Nephron (organoid): ENCODE data around the gene MTHFD1L.

Experiments
- H3K27ac Mint-ChIP-seq, 3 experiments: 2 replicates each; pipeline ENCODE4 v1.8.0; 2020; ENCODE audit warnings: mixed read lengths in 3 of 3, mild to moderate bottlenecking in 2 of 3, moderate library complexity in 1 of 3
- H3K27me3 Mint-ChIP-seq: 2 replicates; pipeline ENCODE4 v1.8.0; 2021; ENCODE audit warnings: low read depth, mild to moderate bottlenecking, moderate library complexity, mixed read lengths
- H3K36me3 Mint-ChIP-seq: 2 replicates; pipeline ENCODE4 v1.8.0; 2020; ENCODE audit warnings: low read depth, mixed read lengths
- H3K4me1 Mint-ChIP-seq: 2 replicates; pipeline ENCODE4 v1.8.0; 2020; ENCODE audit warnings: mixed read lengths
- H3K4me3 Mint-ChIP-seq, 3 experiments: 2 replicates each; pipeline ENCODE4 v1.8.0; 2020; ENCODE audit warnings: mild to moderate bottlenecking in 3 of 3, mixed read lengths in 3 of 3, moderate library complexity in 2 of 3
- H3K9me3 Mint-ChIP-seq: 2 replicates; pipeline ENCODE4 v1.8.0; 2020; ENCODE audit warnings: mixed read lengths
- TF ChIP-seq, protein P1 (sequence below), 3 experiments: fragments of 200-600 bp; sonication (generic); IDR thresholded peaks; one replicate each; pipeline ENCODE4 v1.5.0; 2021; ENCODE audit warnings: antibody characterized with exemption in 3 of 3; ENCODE audit not compliant: unreplicated experiment in 3 of 3

Gene MTHFD1L

DNA sequence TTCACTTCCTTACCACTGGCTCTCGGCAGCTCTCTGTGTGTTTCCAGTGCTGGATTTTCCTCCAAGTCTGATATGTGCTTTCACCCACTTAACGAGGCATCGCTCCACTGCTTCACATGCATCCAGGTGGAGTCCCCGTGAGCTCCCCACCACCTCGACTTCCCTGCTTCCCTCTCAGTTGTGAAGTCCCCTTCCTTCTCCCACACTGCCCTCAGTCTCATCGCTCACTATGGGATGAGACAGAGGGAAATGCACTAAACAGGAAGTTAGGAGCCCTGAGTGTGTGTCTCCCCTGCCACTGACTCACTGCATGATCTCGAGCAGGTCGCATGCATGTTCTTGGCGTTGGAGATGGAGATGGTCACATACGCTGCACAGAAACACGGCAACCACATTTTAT is 84.0 kb downstream of the MTHFD1L start:
- H3K27ac Mint-ChIP-seq: no peak overlapping the region
- H3K9me3 Mint-ChIP-seq: no peaks in the 10 kb centered on the region
- H3K27me3 Mint-ChIP-seq: no peaks in the 10 kb centered on the region
- H3K36me3 Mint-ChIP-seq: peaks cover 47% of the 10 kb centered on the region
- no peaks in the 10 kb centered on the region for H3K4me1 Mint-ChIP-seq
- TF ChIP-seq, protein P1, sequence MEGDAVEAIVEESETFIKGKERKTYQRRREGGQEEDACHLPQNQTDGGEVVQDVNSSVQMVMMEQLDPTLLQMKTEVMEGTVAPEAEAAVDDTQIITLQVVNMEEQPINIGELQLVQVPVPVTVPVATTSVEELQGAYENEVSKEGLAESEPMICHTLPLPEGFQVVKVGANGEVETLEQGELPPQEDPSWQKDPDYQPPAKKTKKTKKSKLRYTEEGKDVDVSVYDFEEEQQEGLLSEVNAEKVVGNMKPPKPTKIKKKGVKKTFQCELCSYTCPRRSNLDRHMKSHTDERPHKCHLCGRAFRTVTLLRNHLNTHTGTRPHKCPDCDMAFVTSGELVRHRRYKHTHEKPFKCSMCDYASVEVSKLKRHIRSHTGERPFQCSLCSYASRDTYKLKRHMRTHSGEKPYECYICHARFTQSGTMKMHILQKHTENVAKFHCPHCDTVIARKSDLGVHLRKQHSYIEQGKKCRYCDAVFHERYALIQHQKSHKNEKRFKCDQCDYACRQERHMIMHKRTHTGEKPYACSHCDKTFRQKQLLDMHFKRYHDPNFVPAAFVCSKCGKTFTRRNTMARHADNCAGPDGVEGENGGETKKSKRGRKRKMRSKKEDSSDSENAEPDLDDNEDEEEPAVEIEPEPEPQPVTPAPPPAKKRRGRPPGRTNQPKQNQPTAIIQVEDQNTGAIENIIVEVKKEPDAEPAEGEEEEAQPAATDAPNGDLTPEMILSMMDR (IDR thresholded peaks at IDR 0.05; ENCODE audit: unreplicated experiment in 3 of 3): no peak
- no peak overlapping the region for H3K4me3 Mint-ChIP-seq

DNA sequence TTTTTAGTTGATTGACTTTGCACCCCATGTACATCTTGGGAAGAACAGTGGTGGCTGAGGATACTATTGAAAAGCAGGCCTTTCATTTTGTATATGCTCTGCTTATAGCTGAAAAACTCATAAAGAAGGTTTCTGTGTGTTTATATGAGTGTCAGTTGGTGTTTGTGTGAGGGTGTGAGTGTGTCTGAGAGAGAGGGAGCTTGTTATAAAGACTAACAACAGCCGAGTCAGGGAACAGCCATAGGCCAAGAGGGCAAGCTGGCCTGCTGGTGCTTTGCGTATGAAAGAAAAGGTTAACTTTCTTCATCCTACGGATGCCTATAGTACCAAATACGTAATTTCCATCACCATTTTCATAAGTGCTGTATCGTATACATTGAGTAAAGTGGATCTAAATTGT is 88.3 kb downstream of the MTHFD1L start:
- Mint-ChIP-seq H3K27ac (peak overlapping the region in 1 of 3 experiments; percentile 15), H3K4me1 (no peaks in the 10 kb centered on the region), H3K36me3 (peaks cover 45% of the 10 kb centered on the region), H3K9me3 (no peaks in the 10 kb centered on the region), H3K4me3 (no peak overlapping the region), H3K27me3 (no peaks in the 10 kb centered on the region)
- TF ChIP-seq, protein P1 (IDR thresholded peaks at IDR 0.05; ENCODE audit: unreplicated experiment in 3 of 3): no peak

DNA sequence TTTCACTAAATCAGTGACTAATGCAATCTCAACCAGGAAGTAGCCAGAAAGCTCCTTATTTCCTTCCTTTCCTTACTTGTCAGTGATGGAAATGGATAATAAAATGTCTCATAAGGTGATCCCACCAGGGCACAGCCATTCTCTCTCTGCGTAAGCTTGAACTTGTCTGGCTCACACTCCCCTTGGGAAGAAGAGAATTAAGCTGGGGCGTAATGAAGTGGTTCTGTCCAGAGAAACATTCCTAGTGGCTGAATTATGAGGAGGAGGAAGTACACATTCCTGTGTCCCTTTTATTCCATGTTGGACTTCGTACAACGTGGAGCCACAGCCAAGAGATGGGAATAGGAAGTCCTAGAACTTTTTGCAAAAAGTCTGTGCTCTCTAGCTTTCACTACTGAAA is 93.7 kb downstream of the MTHFD1L start:
- H3K27ac Mint-ChIP-seq: peak overlapping the region in 2 of 3 experiments; percentile 49 to 64
- TF ChIP-seq, protein P1 (IDR thresholded peaks at IDR 0.05; ENCODE audit: unreplicated experiment in 3 of 3): no peak
- no peak overlapping the region for H3K4me3 Mint-ChIP-seq
- H3K4me1 Mint-ChIP-seq: peaks cover 5% of the 10 kb centered on the region
- no peaks in the 10 kb centered on the region for H3K27me3 Mint-ChIP-seq
- no peaks in the 10 kb centered on the region for H3K9me3 Mint-ChIP-seq
- peaks cover 17% of the 10 kb centered on the region for H3K36me3 Mint-ChIP-seq

DNA sequence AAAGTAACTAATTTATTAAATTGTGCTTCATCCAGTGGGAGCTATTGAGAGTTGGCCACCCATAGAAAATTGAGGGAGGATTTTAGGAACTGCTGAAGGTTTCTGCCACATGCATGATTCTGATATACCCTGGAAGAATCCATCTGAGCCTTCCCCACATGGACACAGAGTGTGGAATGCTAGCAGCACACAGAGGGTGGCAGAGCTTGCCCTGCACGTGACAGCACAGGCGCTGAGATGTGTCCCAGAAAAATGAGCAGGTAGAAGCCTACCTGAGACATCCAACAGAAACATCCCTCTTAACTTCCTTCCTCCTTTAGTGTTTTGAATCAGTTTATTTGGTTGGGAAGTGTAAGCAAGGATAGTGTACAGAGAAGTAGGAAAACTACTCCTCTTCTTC is 96.9 kb downstream of the MTHFD1L start:
- Mint-ChIP-seq H3K4me3 (no peak overlapping the region), H3K4me1 (peaks cover 5% of the 10 kb centered on the region), H3K36me3 (peaks cover 20% of the 10 kb centered on the region), H3K9me3 (no peaks in the 10 kb centered on the region), H3K27me3 (no peaks in the 10 kb centered on the region), H3K27ac (no peak overlapping the region)
- TF ChIP-seq, protein P1 (IDR thresholded peaks at IDR 0.05; ENCODE audit: unreplicated experiment in 3 of 3): no peak

DNA sequence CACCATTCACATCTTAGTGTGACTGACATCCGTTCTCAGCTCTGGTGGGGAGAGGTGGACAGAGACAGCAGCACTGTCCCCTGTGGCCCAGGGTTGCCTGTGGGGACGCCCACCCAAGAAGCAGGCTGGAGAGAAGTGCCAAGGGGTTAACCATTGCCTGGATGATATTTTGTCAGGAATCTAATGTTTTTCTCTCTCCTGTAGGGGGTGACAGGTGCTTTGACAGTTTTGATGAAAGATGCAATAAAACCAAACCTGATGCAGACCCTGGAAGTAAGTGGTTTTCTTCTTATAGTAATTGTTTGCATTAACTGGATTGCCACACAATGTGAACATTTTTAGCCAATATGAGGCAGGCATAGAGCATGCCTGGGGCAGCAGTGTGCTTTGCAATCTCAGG is 99.3 kb downstream of the MTHFD1L start:
- TF ChIP-seq, protein P1 (IDR thresholded peaks at IDR 0.05; ENCODE audit: unreplicated experiment in 3 of 3): no peak
- peaks cover 27% of the 10 kb centered on the region for H3K36me3 Mint-ChIP-seq
- no peak overlapping the region for H3K4me3 Mint-ChIP-seq
- peaks cover 5% of the 10 kb centered on the region for H3K4me1 Mint-ChIP-seq
- no peak overlapping the region for H3K27ac Mint-ChIP-seq
- no peaks in the 10 kb centered on the region for H3K27me3 Mint-ChIP-seq
- H3K9me3 Mint-ChIP-seq: no peaks in the 10 kb centered on the region

DNA sequence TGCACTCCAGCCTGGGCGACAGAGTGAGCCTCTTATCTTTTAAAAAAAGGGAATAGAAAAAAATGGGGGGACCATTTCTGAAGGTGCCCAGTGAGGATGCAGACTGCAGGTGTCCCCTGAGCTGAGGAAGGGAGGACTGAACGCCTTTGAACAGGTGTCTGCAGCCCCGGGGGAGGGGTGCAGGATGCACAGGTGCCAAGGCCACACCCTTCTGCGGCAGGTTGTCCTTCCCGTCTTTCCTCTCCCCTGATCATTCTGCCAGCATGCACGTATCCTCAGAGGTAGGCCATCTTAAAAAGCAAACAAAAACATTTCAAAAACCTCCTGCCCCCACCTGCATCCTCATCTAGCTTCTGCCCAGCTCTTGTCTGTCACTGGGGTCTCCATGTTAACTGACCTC is 101.3 kb downstream of the MTHFD1L start:
- Mint-ChIP-seq H3K4me1 (peaks cover 5% of the 10 kb centered on the region), H3K27ac (no peak overlapping the region), H3K27me3 (no peaks in the 10 kb centered on the region), H3K4me3 (no peak overlapping the region), H3K36me3 (peaks cover 23% of the 10 kb centered on the region), H3K9me3 (no peaks in the 10 kb centered on the region)
- TF ChIP-seq, protein P1 (IDR thresholded peaks at IDR 0.05; ENCODE audit: unreplicated experiment in 3 of 3): no peak
